ENCODE measurements around the gene CDIP1.

The CDIP1 gene

DNA sequence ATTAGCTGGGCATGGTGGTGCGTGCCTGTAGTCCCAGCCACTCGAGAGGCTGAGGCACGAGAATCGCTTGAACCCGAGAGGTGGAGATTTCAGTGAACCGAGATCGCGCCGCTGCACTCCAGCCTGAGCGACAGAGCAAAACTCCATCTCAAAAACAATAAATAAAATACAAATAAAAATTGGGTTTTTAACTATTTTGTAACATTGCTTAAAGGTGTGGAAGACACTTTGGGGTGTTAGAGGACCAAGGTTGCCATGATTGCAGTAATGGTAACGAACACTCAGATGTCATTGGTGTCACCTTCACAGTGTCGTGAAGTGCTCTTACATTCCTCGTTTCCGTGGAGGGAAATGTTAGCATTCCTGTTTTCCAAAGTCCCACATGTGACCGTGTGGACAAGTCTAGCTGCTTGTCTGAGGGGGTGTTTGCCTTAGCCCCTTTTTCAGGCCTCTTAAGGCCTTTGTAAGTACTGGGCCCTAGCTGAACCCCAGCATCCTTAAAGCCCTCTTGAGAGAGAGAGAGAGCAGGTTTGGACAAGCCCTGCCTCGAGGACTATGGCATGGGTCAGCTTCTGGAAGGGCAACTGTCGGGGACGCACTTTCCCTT, 26.2 kb upstream of the CDIP1 start:
- TF ChIP-seq POLR2A (IDR thresholded peaks at IDR 0.05; ENCODE audit: extremely low read depth, insufficient read length) (no peak), MYC (IDR thresholded peaks at IDR 0.05; ENCODE audit: low read depth, low read length) (no peak)
- TF ChIP-seq, protein P1, sequence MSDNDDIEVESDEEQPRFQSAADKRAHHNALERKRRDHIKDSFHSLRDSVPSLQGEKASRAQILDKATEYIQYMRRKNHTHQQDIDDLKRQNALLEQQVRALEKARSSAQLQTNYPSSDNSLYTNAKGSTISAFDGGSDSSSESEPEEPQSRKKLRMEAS (IDR thresholded peaks at IDR 0.05; ENCODE audit: low read depth, low read length), result no peak
- TF ChIP-seq, protein P2, sequence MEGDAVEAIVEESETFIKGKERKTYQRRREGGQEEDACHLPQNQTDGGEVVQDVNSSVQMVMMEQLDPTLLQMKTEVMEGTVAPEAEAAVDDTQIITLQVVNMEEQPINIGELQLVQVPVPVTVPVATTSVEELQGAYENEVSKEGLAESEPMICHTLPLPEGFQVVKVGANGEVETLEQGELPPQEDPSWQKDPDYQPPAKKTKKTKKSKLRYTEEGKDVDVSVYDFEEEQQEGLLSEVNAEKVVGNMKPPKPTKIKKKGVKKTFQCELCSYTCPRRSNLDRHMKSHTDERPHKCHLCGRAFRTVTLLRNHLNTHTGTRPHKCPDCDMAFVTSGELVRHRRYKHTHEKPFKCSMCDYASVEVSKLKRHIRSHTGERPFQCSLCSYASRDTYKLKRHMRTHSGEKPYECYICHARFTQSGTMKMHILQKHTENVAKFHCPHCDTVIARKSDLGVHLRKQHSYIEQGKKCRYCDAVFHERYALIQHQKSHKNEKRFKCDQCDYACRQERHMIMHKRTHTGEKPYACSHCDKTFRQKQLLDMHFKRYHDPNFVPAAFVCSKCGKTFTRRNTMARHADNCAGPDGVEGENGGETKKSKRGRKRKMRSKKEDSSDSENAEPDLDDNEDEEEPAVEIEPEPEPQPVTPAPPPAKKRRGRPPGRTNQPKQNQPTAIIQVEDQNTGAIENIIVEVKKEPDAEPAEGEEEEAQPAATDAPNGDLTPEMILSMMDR (IDR thresholded peaks at IDR 0.05; ENCODE audit: low read depth, low read length), result no peak
- DNase-seq (ENCODE audit: low read depth), result no peak
- no peak overlapping the region for H3K4me3 ChIP-seq (ENCODE audit: low read depth, low read length)

DNA sequence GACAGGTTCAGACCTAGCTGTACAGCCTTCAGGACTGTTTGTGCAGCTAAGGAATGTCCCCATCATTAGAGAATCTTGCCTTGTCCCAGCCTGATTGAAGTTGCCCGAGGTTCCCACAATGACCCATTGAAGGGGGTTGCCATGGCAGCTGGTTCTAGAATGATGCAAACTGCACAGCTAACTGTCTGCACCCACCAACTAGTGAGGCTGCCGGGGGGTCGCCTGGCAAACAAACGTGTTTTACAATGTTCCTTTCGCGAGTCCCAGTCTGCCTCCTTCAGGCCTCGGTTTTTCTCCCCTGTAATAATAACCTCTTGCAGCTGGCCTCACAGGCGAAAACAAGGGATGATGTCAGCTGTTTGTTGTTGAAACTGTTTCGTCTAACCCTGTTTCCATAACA, 23.0 kb upstream of the CDIP1 start:
- no peak overlapping the region for H3K4me3 ChIP-seq (ENCODE audit: low read depth, low read length)
- TF ChIP-seq POLR2A (IDR thresholded peaks at IDR 0.05; ENCODE audit: extremely low read depth, insufficient read length) (no peak), MYC (IDR thresholded peaks at IDR 0.05; ENCODE audit: low read depth, low read length) (no peak)
- TF ChIP-seq, protein P2 (IDR thresholded peaks at IDR 0.05; ENCODE audit: low read depth, low read length), result no peak
- no peak for DNase-seq (ENCODE audit: low read depth)

DNA sequence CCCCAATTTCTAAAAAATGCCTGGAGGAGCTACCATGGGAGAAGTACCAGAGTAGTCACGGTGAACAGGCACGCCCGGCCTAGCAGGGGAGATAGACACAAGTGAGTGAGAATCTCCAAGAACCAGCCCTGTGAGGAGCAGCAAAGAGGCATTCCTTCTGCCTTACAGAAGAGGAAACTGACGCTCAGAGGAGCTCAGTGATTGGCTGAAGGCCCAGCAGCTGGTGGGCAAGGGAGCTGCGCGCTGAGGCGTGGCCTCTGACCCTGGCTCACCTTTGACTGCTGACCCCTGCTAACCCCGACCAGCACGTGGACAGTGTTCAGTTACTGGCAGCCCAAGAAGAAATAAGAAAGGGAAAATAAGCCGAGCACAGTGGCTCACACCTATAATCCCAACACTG, 19.4 kb upstream of the CDIP1 start:
- no peak for DNase-seq (ENCODE audit: low read depth)
- TF ChIP-seq, protein P2 (IDR thresholded peaks at IDR 0.05; ENCODE audit: low read depth, low read length), result no peak
- TF ChIP-seq, protein P1 (IDR thresholded peaks at IDR 0.05; ENCODE audit: low read depth, low read length), result no peak
- TF ChIP-seq MYC (IDR thresholded peaks at IDR 0.05; ENCODE audit: low read depth, low read length), result no peak
- no peak for TF ChIP-seq POLR2A (IDR thresholded peaks at IDR 0.05; ENCODE audit: extremely low read depth, insufficient read length)
- H3K4me3 ChIP-seq (ENCODE audit: low read depth, low read length), result no peak overlapping the region

DNA sequence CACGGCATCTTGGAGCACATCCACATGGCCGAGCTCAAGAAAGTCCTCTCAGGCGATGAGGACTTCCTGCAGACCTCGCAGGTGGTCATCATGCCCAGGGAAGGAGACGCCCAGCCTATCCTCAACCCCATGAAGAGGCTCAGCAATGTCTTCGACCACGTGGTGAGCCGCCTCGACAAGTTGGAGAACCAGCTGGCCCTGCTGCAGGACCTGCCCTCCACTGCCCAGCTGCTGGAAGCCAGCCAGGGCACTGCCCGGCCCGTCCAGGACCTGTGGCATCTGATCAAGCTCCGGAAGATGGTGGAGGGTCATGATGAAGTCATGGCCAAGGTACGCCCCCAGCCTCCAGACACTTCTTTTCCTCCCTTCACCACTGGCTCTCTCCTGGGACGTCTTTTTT, 18.0 kb upstream of the CDIP1 start:
- H3K4me3 ChIP-seq (ENCODE audit: low read depth, low read length), result no peak overlapping the region
- TF ChIP-seq, protein P2 (IDR thresholded peaks at IDR 0.05; ENCODE audit: low read depth, low read length), result no peak
- no peak for TF ChIP-seq MYC (IDR thresholded peaks at IDR 0.05; ENCODE audit: low read depth, low read length)
- no peak for TF ChIP-seq POLR2A (IDR thresholded peaks at IDR 0.05; ENCODE audit: extremely low read depth, insufficient read length)
- TF ChIP-seq, protein P1 (IDR thresholded peaks at IDR 0.05; ENCODE audit: low read depth, low read length), result no peak
- DNase-seq (ENCODE audit: low read depth), result no peak

DNA sequence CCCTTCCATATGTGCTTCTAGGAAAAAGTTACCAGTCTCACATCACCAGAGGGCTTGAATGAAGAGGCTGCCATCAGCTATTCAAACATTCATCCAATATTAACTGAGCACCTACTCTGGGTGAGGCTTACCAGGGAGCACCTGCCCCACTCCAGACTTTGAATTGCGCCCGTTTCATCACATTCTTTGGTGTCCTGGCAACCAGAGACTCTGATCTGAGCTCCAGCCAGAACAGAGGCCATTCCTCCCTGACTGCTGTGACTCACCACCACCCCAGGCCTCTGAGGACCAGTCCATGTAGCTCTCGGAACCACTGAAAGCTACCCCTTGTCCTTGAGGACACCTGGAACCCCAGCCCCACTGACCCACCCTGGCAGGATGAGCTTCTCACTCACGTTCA, 17.5 kb upstream of the CDIP1 start, which contains the start of gene C16orf96:
TSS of gene C16orf96 (plus strand) at position 229 of the 400 bp plus-strand sequence. CDS start at position 379, 150 bp downstream.
- H3K4me3 ChIP-seq (ENCODE audit: low read depth, low read length), result no peak within 1 kb of the TSS
- TF ChIP-seq, protein P2 (IDR thresholded peaks at IDR 0.05; ENCODE audit: low read depth, low read length), result no peak
- TF ChIP-seq MYC (IDR thresholded peaks at IDR 0.05; ENCODE audit: low read depth, low read length) (no peak), POLR2A (IDR thresholded peaks at IDR 0.05; ENCODE audit: extremely low read depth, insufficient read length) (no peak)
- TF ChIP-seq, protein P1 (IDR thresholded peaks at IDR 0.05; ENCODE audit: low read depth, low read length), result no peak
- DNase-seq (ENCODE audit: low read depth), result no peak

Measured in NB4 (cell line).